Stimulated activated CD4-positive, alpha-beta T cell treated with anti-CD3 and anti-CD28 coated beads, TNF-alpha, amount 100 ng/mL, for 1 hour (primary cell): ENCODE data around the gene ESR1.
"Not testable (repeated sequence)": the region's sequence is repeated elsewhere in the genome, so short reads cannot be mapped to it uniquely, and the experiment has no call there.

Experiments used
- DNase-seq, 3 donors: peaks; one replicate each; pipeline ENCODE4 v3.0.0-alpha.2; 2020; ENCODE audit warnings: low read depth in 3 of 3, low spot score in 1 of 3

Gene ESR1

GRCh38 chr6:152124429-152125074 is 317.1 kb downstream of the ESR1 start:
- no peak for DNase-seq

GRCh38 chr6:152127432-152128165 is 320.1 kb downstream of the ESR1 start:
- no peak for DNase-seq

- no peak for DNase-seq
These were observed 322.2 kb downstream of the ESR1 start for GRCh38 chr6:152129691-152130151.

GRCh38 chr6:152130441-152130840 is 323.0 kb downstream of the ESR1 start:
- DNase-seq = no peak

- DNase-seq = no peak
These were observed 328.4 kb downstream of the ESR1 start for GRCh38 chr6:152135755-152136448.

GRCh38 chr6:152136449-152136825 is 329.0 kb downstream of the ESR1 start:
- DNase-seq = no peak

- DNase-seq = not testable (repeated sequence)
These were observed 330.9 kb downstream of the ESR1 start for GRCh38 chr6:152138344-152138743.

- DNase-seq = no peak
These were observed 334.6 kb downstream of the ESR1 start for GRCh38 chr6:152142105-152142504.

- no peak for DNase-seq
These were observed 335.9 kb downstream of the ESR1 start for GRCh38 chr6:152143359-152143758.

- no peak for DNase-seq
These were observed 338.9 kb downstream of the ESR1 start for GRCh38 chr6:152146385-152146784.

GRCh38 chr6:152147269-152147668 is 339.8 kb downstream of the ESR1 start:
- no peak for DNase-seq

GRCh38 chr6:152148412-152148811 is 340.9 kb downstream of the ESR1 start:
- DNase-seq = no peak

- no peak for DNase-seq
These were observed 342.7 kb downstream of the ESR1 start for GRCh38 chr6:152150196-152150595.

- no peak for DNase-seq
These were observed 344.4 kb downstream of the ESR1 start for GRCh38 chr6:152151920-152152319.

GRCh38 chr6:152154559-152155356 is 347.3 kb downstream of the ESR1 start:
- no peak for DNase-seq

- DNase-seq = no peak
These were observed 348.3 kb downstream of the ESR1 start for GRCh38 chr6:152155792-152156191.

- no peak for DNase-seq
These were observed 352.9 kb downstream of the ESR1 start for GRCh38 chr6:152160346-152160745.

GRCh38 chr6:152161501-152161900 is 354.0 kb downstream of the ESR1 start:
- DNase-seq = no peak

GRCh38 chr6:152164957-152165356 is 357.5 kb downstream of the ESR1 start:
- DNase-seq = no peak

- no peak for DNase-seq
These were observed 359.0 kb downstream of the ESR1 start for GRCh38 chr6:152166497-152166896.

GRCh38 chr6:152166897-152167296 is 359.4 kb downstream of the ESR1 start:
- no peak for DNase-seq
